IgD-negative memory B cell (primary cell): ENCODE measurements around the gene IRX2. TPM values are rescaled to one million over a fixed set of nuclear protein-coding genes. Genes with fewer than 3 reads are reported as not detected.

Experiments used
- H3K27ac Mint-ChIP-seq, 3 donors: one replicate each; pipeline ENCODE4 v1.8.0; 2020 to 2022; ENCODE audit warnings: mild to moderate bottlenecking in 3 of 3, mixed read lengths in 3 of 3, moderate library complexity in 1 of 3
- H3K27me3 Mint-ChIP-seq: one replicate; pipeline ENCODE4 v1.8.0; 2021; ENCODE audit warnings: mixed read lengths
- H3K36me3 Mint-ChIP-seq: one replicate; pipeline ENCODE4 v1.8.0; 2020; ENCODE audit warnings: mild to moderate bottlenecking, mixed read lengths
- H3K4me1 Mint-ChIP-seq, 3 donors: one replicate each; pipeline ENCODE4 v1.8.0; 2020 to 2022; ENCODE audit warnings: mixed read lengths in 3 of 3, mild to moderate bottlenecking in 1 of 3
- H3K4me3 Mint-ChIP-seq, 4 donors: one replicate each; pipeline ENCODE4 v1.8.0; 2020 to 2022; ENCODE audit warnings: mild to moderate bottlenecking in 4 of 4, mixed read lengths in 4 of 4, moderate library complexity in 3 of 4
- H3K9me3 Mint-ChIP-seq, 3 donors: one replicate each; pipeline ENCODE4 v1.8.0; 2020 to 2021; ENCODE audit warnings: mixed read lengths in 3 of 3, mild to moderate bottlenecking in 1 of 3
- polyA plus RNA-seq: library from polyadenylated mRNA; unstranded; fragments of 300-500 nt; fragmentation: Illumina TruSeq; gene quantifications from one replicate; pipeline ENCODE4 v1.2.3, GENCODE V29; 2021

The IRX2 gene
- polyA plus RNA-seq = not detected

- peaks cover 41% of the 10 kb centered on the region for H3K27me3 Mint-ChIP-seq
- peak within 1 kb of the TSS in 1 of 3 donors; percentile 27 for H3K27ac Mint-ChIP-seq
- peaks cover 0 to 12% (median 0%) of the 10 kb centered on the region in 3 donors for H3K9me3 Mint-ChIP-seq
- H3K4me1 Mint-ChIP-seq = peaks cover 0 to 3% (median 2%) of the 10 kb centered on the region in 3 donors
- no peak within 1 kb of the TSS for H3K4me3 Mint-ChIP-seq
- H3K36me3 Mint-ChIP-seq = no peaks in the 10 kb centered on the region
Observed at GRCh38 chr5:2751592-2752021, at the start of gene IRX2. IRX2 (minus strand) TSS chr5:2751677; CDS start chr5:2751413, 264 bp downstream.

- H3K4me1 Mint-ChIP-seq = no peaks in the 10 kb centered on the region
Observed at GRCh38 chr5:2800035-2800434, 48.6 kb upstream of the IRX2 start.

GRCh38 chr5:2797981-2798380, 46.5 kb upstream of the IRX2 start:
- Mint-ChIP-seq H3K27me3 (no peaks in the 10 kb centered on the region), H3K4me3 (no peak overlapping the region), H3K9me3 (peaks cover 4 to 11% (median 5%) of the 10 kb centered on the region in 3 donors), H3K27ac (no peak overlapping the region), H3K36me3 (peaks cover 2% of the 10 kb centered on the region), H3K4me1 (no peaks in the 10 kb centered on the region)

More at GRCh38 chr5:2800035-2800434, 48.6 kb upstream of the IRX2 start:
- H3K36me3 Mint-ChIP-seq = peaks cover 2% of the 10 kb centered on the region
- no peak overlapping the region for H3K4me3 Mint-ChIP-seq
- H3K27me3 Mint-ChIP-seq = no peaks in the 10 kb centered on the region
- no peak overlapping the region for H3K27ac Mint-ChIP-seq
- peaks cover 2 to 8% (median 3%) of the 10 kb centered on the region in 3 donors for H3K9me3 Mint-ChIP-seq

- Mint-ChIP-seq H3K9me3 (peaks cover 4 to 6% (median 6%) of the 10 kb centered on the region in 3 donors), H3K27me3 (no peaks in the 10 kb centered on the region), H3K27ac (no peak overlapping the region), H3K36me3 (peaks cover 2% of the 10 kb centered on the region), H3K4me3 (no peak overlapping the region), H3K4me1 (no peaks in the 10 kb centered on the region)
Observed at GRCh38 chr5:2797160-2797559, 45.7 kb upstream of the IRX2 start.

- Mint-ChIP-seq H3K4me1 (no peaks in the 10 kb centered on the region), H3K27ac (no peak overlapping the region), H3K27me3 (no peaks in the 10 kb centered on the region), H3K4me3 (no peak overlapping the region), H3K36me3 (no peaks in the 10 kb centered on the region), H3K9me3 (peaks cover 0 to 14% (median 5%) of the 10 kb centered on the region in 3 donors)
Observed at GRCh38 chr5:2783223-2783622, 31.7 kb upstream of the IRX2 start.

GRCh38 chr5:2782658-2783057, 31.2 kb upstream of the IRX2 start:
- H3K27ac Mint-ChIP-seq = no peak overlapping the region
- peaks cover 0 to 12% (median 3%) of the 10 kb centered on the region in 3 donors for H3K9me3 Mint-ChIP-seq
- H3K4me1 Mint-ChIP-seq = no peaks in the 10 kb centered on the region
- H3K27me3 Mint-ChIP-seq = no peaks in the 10 kb centered on the region
- no peak overlapping the region for H3K4me3 Mint-ChIP-seq
- H3K36me3 Mint-ChIP-seq = no peaks in the 10 kb centered on the region

GRCh38 chr5:2780421-2781171, 29.1 kb upstream of the IRX2 start:
- Mint-ChIP-seq H3K27ac (no peak overlapping the region), H3K4me3 (no peak overlapping the region)

GRCh38 chr5:2779459-2779858, 28.0 kb upstream of the IRX2 start:
- H3K9me3 Mint-ChIP-seq = peaks cover 0 to 15% (median 4%) of the 10 kb centered on the region in 3 donors
- H3K4me1 Mint-ChIP-seq = no peaks in the 10 kb centered on the region
- no peak overlapping the region for H3K27ac Mint-ChIP-seq
- no peak overlapping the region for H3K4me3 Mint-ChIP-seq
- no peaks in the 10 kb centered on the region for H3K27me3 Mint-ChIP-seq
- H3K36me3 Mint-ChIP-seq = no peaks in the 10 kb centered on the region

More at GRCh38 chr5:2780421-2781171, 29.1 kb upstream of the IRX2 start:
- no peaks in the 10 kb centered on the region for H3K27me3 Mint-ChIP-seq
- H3K36me3 Mint-ChIP-seq = no peaks in the 10 kb centered on the region
- H3K4me1 Mint-ChIP-seq = no peaks in the 10 kb centered on the region
- H3K9me3 Mint-ChIP-seq = peaks cover 0 to 11% (median 7%) of the 10 kb centered on the region in 3 donors

GRCh38 chr5:2776337-2777302, 25.1 kb upstream of the IRX2 start:
- no peak overlapping the region for H3K27ac Mint-ChIP-seq
- no peaks in the 10 kb centered on the region for H3K36me3 Mint-ChIP-seq
- H3K9me3 Mint-ChIP-seq = peaks cover 0 to 23% (median 4%) of the 10 kb centered on the region in 3 donors
- H3K4me3 Mint-ChIP-seq = no peak overlapping the region
- no peaks in the 10 kb centered on the region for H3K27me3 Mint-ChIP-seq
- H3K4me1 Mint-ChIP-seq = no peaks in the 10 kb centered on the region

GRCh38 chr5:2773327-2773726, 21.9 kb upstream of the IRX2 start:
- no peaks in the 10 kb centered on the region for H3K4me1 Mint-ChIP-seq
- no peaks in the 10 kb centered on the region for H3K36me3 Mint-ChIP-seq
- no peak overlapping the region for H3K4me3 Mint-ChIP-seq
- no peaks in the 10 kb centered on the region for H3K27me3 Mint-ChIP-seq
- H3K9me3 Mint-ChIP-seq = peaks cover 0 to 22% (median 7%) of the 10 kb centered on the region in 3 donors
- H3K27ac Mint-ChIP-seq = no peak overlapping the region

GRCh38 chr5:2767089-2767488, 15.6 kb upstream of the IRX2 start:
- no peaks in the 10 kb centered on the region for H3K36me3 Mint-ChIP-seq
- no peaks in the 10 kb centered on the region for H3K4me1 Mint-ChIP-seq
- H3K4me3 Mint-ChIP-seq = no peak overlapping the region
- peaks cover 2 to 7% (median 3%) of the 10 kb centered on the region in 3 donors for H3K9me3 Mint-ChIP-seq
- peaks cover 2% of the 10 kb centered on the region for H3K27me3 Mint-ChIP-seq
- H3K27ac Mint-ChIP-seq = no peak overlapping the region

- Mint-ChIP-seq H3K27me3 (peaks cover 7% of the 10 kb centered on the region), H3K27ac (no peak overlapping the region), H3K36me3 (no peaks in the 10 kb centered on the region), H3K9me3 (peaks cover 2 to 4% (median 2%) of the 10 kb centered on the region in 3 donors), H3K4me1 (no peaks in the 10 kb centered on the region), H3K4me3 (no peak overlapping the region)
Observed at GRCh38 chr5:2764581-2764980, 13.1 kb upstream of the IRX2 start.

- no peaks in the 10 kb centered on the region for H3K36me3 Mint-ChIP-seq
- no peak overlapping the region for H3K4me3 Mint-ChIP-seq
- H3K27me3 Mint-ChIP-seq = peaks cover 11% of the 10 kb centered on the region
- peaks cover 0 to 4% (median 2%) of the 10 kb centered on the region in 3 donors for H3K9me3 Mint-ChIP-seq
- no peaks in the 10 kb centered on the region for H3K4me1 Mint-ChIP-seq
- H3K27ac Mint-ChIP-seq = no peak overlapping the region
Observed at GRCh38 chr5:2763533-2763794, 12.0 kb upstream of the IRX2 start.

GRCh38 chr5:2762744-2763532, 11.5 kb upstream of the IRX2 start:
- no peak overlapping the region for H3K27ac Mint-ChIP-seq
- H3K4me3 Mint-ChIP-seq = no peak overlapping the region
- H3K9me3 Mint-ChIP-seq = peaks cover 0 to 4% (median 2%) of the 10 kb centered on the region in 3 donors
- H3K36me3 Mint-ChIP-seq = no peaks in the 10 kb centered on the region
- H3K4me1 Mint-ChIP-seq = no peaks in the 10 kb centered on the region
- H3K27me3 Mint-ChIP-seq = peaks cover 14% of the 10 kb centered on the region
